A673 (cell line): ENCODE data around the gene ERBIN. TPM values are rescaled to one million over a fixed set of nuclear protein-coding genes. Genes with fewer than 3 reads are reported as not detected.

Experiments used
- BruUV-seq: library from RNA; stranded (reverse); fragments of 400-500 nt; replicated peaks from 2 replicates; lab custom pipeline; 2021; lab: Mats Ljungman, UMichigan
- CTCF ChIA-PET: fragments of 300-600 bp; sonication (Branson Sonifier 250); formaldehyde crosslinking; loops from one replicate; lab custom pipeline; 2022; ENCODE audit warnings: antibody characterized with exemption; lab: Charles Lee
- POLR2A ChIA-PET: fragments of 300-600 bp; sonication (Branson Sonifier 250); formaldehyde crosslinking; loops from one replicate; lab custom pipeline; 2022; ENCODE audit warnings: antibody characterized with exemption; ENCODE audit not compliant: low non-redundant PET; lab: Charles Lee
- DNase-seq: peaks from one replicate; pipeline ENCODE4 v3.0.0-alpha.2; 2015; ENCODE audit warnings: low spot score
- H3K27ac ChIP-seq: fragments of 200-600 bp; sonication (generic); 2 replicates; pipeline ENCODE4 v1.5.1; 2016; ENCODE audit warnings: mixed run types, low read depth, mild to moderate bottlenecking, mixed read lengths, antibody characterized with exemption, low read length; ENCODE audit not compliant: poor library complexity, severe bottlenecking
- H3K27me3 ChIP-seq: fragments of 200-600 bp; sonication (generic); replicated peaks from 2 replicates; pipeline ENCODE4 v1.6.1; 2017; ENCODE audit warnings: mixed run types, low read depth, mild to moderate bottlenecking, mixed read lengths, antibody characterized with exemption, low read length; ENCODE audit not compliant: insufficient read depth, poor library complexity
- H3K36me3 ChIP-seq: fragments of 200-600 bp; sonication (generic); 2 replicates; pipeline ENCODE4 v1.6.1; 2016; ENCODE audit warnings: mixed run types, mild to moderate bottlenecking, mixed read lengths, antibody characterized with exemption, low read length; ENCODE audit not compliant: insufficient read depth, poor library complexity, severe bottlenecking
- H3K4me1 ChIP-seq: fragments of 200-600 bp; sonication (generic); 2 replicates; pipeline ENCODE4 v1.6.1; 2017; ENCODE audit warnings: mixed run types, mild to moderate bottlenecking, mixed read lengths, antibody characterized with exemption, low read length; ENCODE audit not compliant: insufficient read depth, poor library complexity, severe bottlenecking
- H3K4me3 ChIP-seq: fragments of 200-600 bp; sonication (generic); 2 replicates; pipeline ENCODE4 v1.5.1; 2016; ENCODE audit warnings: low read depth, mixed run types, mild to moderate bottlenecking, mixed read lengths, low read length; ENCODE audit not compliant: poor library complexity, severe bottlenecking
- H3K9me3 ChIP-seq: fragments of 200-600 bp; sonication (generic); 2 replicates; pipeline ENCODE4 v1.6.1; 2016; ENCODE audit warnings: mixed run types, low read depth, mild to moderate bottlenecking, mixed read lengths, antibody characterized with exemption, low read length; ENCODE audit not compliant: poor library complexity, severe bottlenecking
- EZH2 ChIP-seq: fragments of 200-600 bp; sonication (generic); IDR thresholded peaks from 2 replicates; pipeline ENCODE4 v1.6.1; 2017; ENCODE audit warnings: borderline replicate concordance, low read depth, mild to moderate bottlenecking, mixed read lengths, antibody characterized with exemption, low read length; ENCODE audit not compliant: poor library complexity, severe bottlenecking
- intact Hi-C: fragments of 100-400 bp; cut with micrococcal nuclease; formaldehyde crosslinking; loops from one replicate; pipeline ENCODE4 v1.10.0; 2022; ENCODE audit not compliant: unreplicated experiment
- total RNA-seq: library from RNA; stranded (reverse); gene quantifications from 2 replicates; pipeline ENCODE4 v1.2.3, GENCODE V29; 2021
- TF ChIP-seq, protein P1 (sequence below): fragments of 300-800, 200-600 bp; sonication (generic); conservative IDR thresholded peaks from 2 replicates; pipeline ENCODE4 v1.5.1; 2017; ENCODE audit warnings: low read depth, mild to moderate bottlenecking, antibody characterized with exemption, low read length, moderate library complexity, mixed read lengths

Gene ERBIN
- total RNA-seq, 1 experiment from 2014 or later: 47.5 TPM

- DNase-seq: no peak
- intact Hi-C loops: no loop called here
- Histone ChIP-seq H3K4me1 (no peaks in the 10 kb centered on the region), H3K27me3 (no peaks in the 10 kb centered on the region), H3K9me3 (no peaks in the 10 kb centered on the region), H3K4me3 (no peak overlapping the region), H3K27ac (no peak overlapping the region), H3K36me3 (peaks cover 10% of the 10 kb centered on the region)
- TF ChIP-seq EZH2: no peak
- TF ChIP-seq, protein P1, sequence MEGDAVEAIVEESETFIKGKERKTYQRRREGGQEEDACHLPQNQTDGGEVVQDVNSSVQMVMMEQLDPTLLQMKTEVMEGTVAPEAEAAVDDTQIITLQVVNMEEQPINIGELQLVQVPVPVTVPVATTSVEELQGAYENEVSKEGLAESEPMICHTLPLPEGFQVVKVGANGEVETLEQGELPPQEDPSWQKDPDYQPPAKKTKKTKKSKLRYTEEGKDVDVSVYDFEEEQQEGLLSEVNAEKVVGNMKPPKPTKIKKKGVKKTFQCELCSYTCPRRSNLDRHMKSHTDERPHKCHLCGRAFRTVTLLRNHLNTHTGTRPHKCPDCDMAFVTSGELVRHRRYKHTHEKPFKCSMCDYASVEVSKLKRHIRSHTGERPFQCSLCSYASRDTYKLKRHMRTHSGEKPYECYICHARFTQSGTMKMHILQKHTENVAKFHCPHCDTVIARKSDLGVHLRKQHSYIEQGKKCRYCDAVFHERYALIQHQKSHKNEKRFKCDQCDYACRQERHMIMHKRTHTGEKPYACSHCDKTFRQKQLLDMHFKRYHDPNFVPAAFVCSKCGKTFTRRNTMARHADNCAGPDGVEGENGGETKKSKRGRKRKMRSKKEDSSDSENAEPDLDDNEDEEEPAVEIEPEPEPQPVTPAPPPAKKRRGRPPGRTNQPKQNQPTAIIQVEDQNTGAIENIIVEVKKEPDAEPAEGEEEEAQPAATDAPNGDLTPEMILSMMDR: no peak
- CTCF ChIA-PET: no interaction called here
- no TSS peak for BruUV-seq
- POLR2A ChIA-PET: no interaction called here
Observed at GRCh38 chr5:65992630-65993029, 66.3 kb downstream of the ERBIN start.

- POLR2A ChIA-PET: no interaction called here
- no peak for TF ChIP-seq EZH2
- no peak overlapping the region for H3K27ac ChIP-seq
- no peaks in the 10 kb centered on the region for H3K4me1 ChIP-seq
- no peak overlapping the region for H3K4me3 ChIP-seq
- no peaks in the 10 kb centered on the region for H3K9me3 ChIP-seq
- no TSS peak for BruUV-seq
- CTCF ChIA-PET: no interaction called here
- no peaks in the 10 kb centered on the region for H3K27me3 ChIP-seq
- no peak for DNase-seq
- H3K36me3 ChIP-seq: peaks cover 10% of the 10 kb centered on the region
- intact Hi-C loops: no loop called here
Observed at GRCh38 chr5:65994117-65994786, 67.9 kb downstream of the ERBIN start.

GRCh38 chr5:65999061-65999723, 72.8 kb downstream of the ERBIN start:
- ChIA-PET CTCF (no interaction called here), POLR2A (no interaction called here)
- Histone ChIP-seq H3K27ac (no peak overlapping the region), H3K9me3 (no peaks in the 10 kb centered on the region), H3K4me1 (no peaks in the 10 kb centered on the region), H3K27me3 (no peaks in the 10 kb centered on the region), H3K4me3 (no peak overlapping the region), H3K36me3 (no peaks in the 10 kb centered on the region)
- no peak for DNase-seq
- no TSS peak for BruUV-seq
- no peak for TF ChIP-seq EZH2
- TF ChIP-seq, protein P1: no peak
- intact Hi-C loops: no loop called here
